H1 (cell line): ENCODE measurements around the gene TCERG1L. TPM values are rescaled to one million over a fixed set of nuclear protein-coding genes. Genes with fewer than 3 reads are reported as not detected.

ENCODE experiments used
- BRCA1 ChIP-seq: IDR thresholded peaks from 2 replicates; pipeline ENCODE4 v1.6.1; 2012; ENCODE audit warnings: low read depth, low read length, improper control_type of control experiment
- CREB1 ChIP-seq: IDR thresholded peaks from 2 replicates; pipeline ENCODE4 v1.6.1; 2012; ENCODE audit warnings: inconsistent platforms
- RAD21 ChIP-seq, 2 experiments: IDR thresholded peaks in 1 of 2; conservative IDR thresholded peaks in 1 of 2; 2 replicates each; pipeline ENCODE4 v1.6.1; 2011; ENCODE audit warnings: low read depth in 2 of 2, low read length in 2 of 2, improper control_type of control experiment in 1 of 2, inconsistent platforms in 1 of 2, mild to moderate bottlenecking in 1 of 2, moderate library complexity in 1 of 2
- SUZ12 ChIP-seq: fragments of 200-600 bp; sonication (generic); IDR thresholded peaks from 2 replicates; pipeline ENCODE4 v1.6.1; 2012; ENCODE audit warnings: mild to moderate bottlenecking, inconsistent platforms, low read length, moderate library complexity, mixed read lengths
- polyA plus RNA-seq, 7 experiments: library from polyadenylated mRNA; depleted of rRNA in 3 of 7; stranded (reverse) in 5 of 7; unstranded in 2 of 7; fragments of >200 nt in 5 of 7; fragments of 200-250 nt in 2 of 7; gene quantifications; 1 replicate in 5 of 7; 2 replicates in 1 of 7; 4 replicates in 1 of 7; pipeline versions ENCODE4 v1.2.1 to v1.2.3, GENCODE V29; 2011 to 2013; ENCODE audit warnings: missing spikeins in 2 of 7, mixed read lengths in 2 of 7
- total RNA-seq: library from RNA; stranded (reverse); fragmentation: NEBNext Ultra II Directional; extraction: Animal tissue kit (Norgen Biotek cat#: 25700); gene quantifications from 2 replicates; pipeline ENCODE4 v1.2.1, GENCODE V29; 2021

The TCERG1L gene
- total and polyA plus RNA-seq, 2 of the 8 experiments (the other 6 are each of a cell fraction or from before 2014, with no cell fraction given) = 3.9 to 6.9 TPM

DNA sequence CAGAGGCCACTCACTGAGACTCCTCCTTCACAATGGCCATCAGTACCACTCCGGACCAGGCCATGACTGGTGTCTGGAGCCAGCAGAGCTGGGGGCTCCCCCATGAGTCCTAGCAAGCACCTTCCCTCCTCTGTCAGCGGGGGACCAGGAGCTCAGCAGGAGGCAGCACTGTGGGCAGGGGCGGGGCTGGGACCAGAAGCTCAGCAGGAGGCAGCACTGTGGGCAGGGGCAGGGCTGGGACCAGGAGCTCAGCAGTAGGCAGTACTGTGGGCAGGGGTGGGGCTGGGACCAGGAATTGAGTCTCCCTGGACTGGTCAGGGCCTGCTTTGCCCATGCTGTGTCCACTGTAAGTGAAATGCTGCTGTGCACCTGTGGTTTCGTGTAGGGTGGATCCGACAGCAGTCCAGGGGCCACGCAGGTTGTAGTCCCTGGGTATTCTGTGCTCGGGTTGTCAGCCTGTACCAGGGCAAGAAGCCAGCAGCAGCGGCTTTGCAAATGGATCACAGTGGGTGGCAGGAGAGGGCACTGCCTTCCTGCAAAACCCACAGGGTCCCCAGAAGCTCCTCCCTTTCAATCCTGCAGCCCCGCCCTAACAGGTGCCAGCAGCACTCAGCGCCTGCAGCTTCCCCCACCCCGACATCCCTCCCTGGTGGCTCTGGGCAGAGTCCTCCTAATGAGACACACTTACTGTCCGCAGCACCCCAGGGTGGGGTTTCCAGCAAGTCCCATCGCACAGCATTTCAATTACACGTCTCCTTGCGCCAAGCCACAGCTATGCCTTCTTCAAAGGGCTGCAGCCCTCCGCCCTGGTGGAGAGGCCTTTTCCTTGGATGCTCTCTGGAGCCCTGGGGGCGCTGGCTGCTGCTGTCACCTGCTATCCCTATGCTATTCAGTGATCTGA, 220.5 kb downstream of the TCERG1L start (continued):
- TF ChIP-seq RAD21 (IDR thresholded peaks at IDR 0.05 in 1 of 2, conservative IDR thresholded peaks at IDR 0.05 in 1 of 2; ENCODE audit: low read depth in 2 of 2, low read length in 2 of 2) = no peak
- TF ChIP-seq BRCA1 = no peak
- TF ChIP-seq SUZ12 = no peak
- no peak for TF ChIP-seq CREB1
